ENCODE measurements around the gene MARK1. TPM values are rescaled to one million over a fixed set of nuclear protein-coding genes. Genes with fewer than 3 reads are reported as not detected.
"Not testable (repeated sequence)": the region's sequence is repeated elsewhere in the genome, so short reads cannot be mapped to it uniquely, and the experiment has no call there.

The MARK1 gene
- total and polyA plus RNA-seq, 11 donors: 4.0 to 25.1 (median 16.3) TPM

DNA sequence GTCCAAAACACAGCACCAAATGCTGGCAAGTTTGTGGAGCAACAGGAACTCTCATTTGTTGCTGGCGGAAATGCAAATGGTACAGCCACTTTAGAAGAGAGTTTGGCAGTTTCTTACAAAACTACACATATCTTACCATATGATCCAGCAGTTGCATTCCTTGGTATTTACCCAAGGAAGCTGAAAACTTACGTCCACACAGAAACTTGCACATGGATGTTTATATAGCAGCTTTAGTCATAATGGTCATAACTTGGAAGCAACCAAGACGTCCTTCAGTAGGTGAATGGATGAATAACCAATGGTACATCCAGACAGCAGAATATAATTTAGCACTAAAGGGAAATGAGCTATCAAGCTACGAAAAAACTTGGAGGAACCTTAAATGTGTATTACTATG, 66.4 kb downstream of the MARK1 start:
- ATAC-seq (no peak), DNase-seq (no peak)
- 89 to 94% (median 91%) methylated on average over 4 of the region's 4 CpGs for WGBS, 4 donors
- Histone ChIP-seq H3K4me1 (no peaks in the 10 kb centered on the region), H3K27me3 (no peaks in the 10 kb centered on the region), H3K4me3 (no peak overlapping the region), H3K36me3 (peaks cover 0 to 7% (median 0%) of the 10 kb centered on the region in 9 donors), H3K9me3 (no peaks in the 10 kb centered on the region), H3K27ac (no peak overlapping the region)
- intact Hi-C loops (cut with DNase I): no loop called here
- TF ChIP-seq CTCF (IDR thresholded peaks at IDR 0.05): no peak
- no peak for TF ChIP-seq POLR2A (IDR thresholded peaks at IDR 0.05)

DNA sequence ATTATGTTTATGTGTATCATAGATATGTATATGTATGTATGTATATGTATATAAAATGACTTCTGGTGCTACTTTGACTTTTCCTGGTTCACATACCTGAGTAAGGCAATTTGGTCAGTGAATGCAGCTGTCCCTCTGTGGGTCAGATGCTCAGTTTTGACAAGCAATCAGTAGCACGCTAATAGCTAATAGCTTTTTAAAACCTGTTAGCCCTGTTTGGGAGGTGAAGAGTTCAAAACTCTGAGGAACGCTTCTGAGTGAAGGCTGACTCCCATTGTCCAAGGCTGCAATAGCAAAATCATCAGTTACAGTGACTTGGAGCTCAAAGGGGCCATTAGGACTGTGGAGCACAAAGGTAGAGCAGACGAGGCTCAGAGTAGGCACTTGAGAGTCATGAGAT, 67.2 kb downstream of the MARK1 start:
- no peak for DNase-seq
- Histone ChIP-seq H3K27ac (no peak overlapping the region), H3K9me3 (no peaks in the 10 kb centered on the region), H3K4me1 (no peaks in the 10 kb centered on the region), H3K4me3 (no peak overlapping the region), H3K36me3 (peaks cover 0 to 7% (median 0%) of the 10 kb centered on the region in 9 donors), H3K27me3 (no peaks in the 10 kb centered on the region)
- TF ChIP-seq POLR2A (IDR thresholded peaks at IDR 0.05): no peak
- no peak for TF ChIP-seq CTCF (IDR thresholded peaks at IDR 0.05)
- 48 to 83% (median 66%) methylated on average over 3 of the region's 3 CpGs for whole genome bisulfite sequencing, 4 donors
- intact Hi-C loops (cut with DNase I): no loop called here
- no peak for ATAC-seq

DNA sequence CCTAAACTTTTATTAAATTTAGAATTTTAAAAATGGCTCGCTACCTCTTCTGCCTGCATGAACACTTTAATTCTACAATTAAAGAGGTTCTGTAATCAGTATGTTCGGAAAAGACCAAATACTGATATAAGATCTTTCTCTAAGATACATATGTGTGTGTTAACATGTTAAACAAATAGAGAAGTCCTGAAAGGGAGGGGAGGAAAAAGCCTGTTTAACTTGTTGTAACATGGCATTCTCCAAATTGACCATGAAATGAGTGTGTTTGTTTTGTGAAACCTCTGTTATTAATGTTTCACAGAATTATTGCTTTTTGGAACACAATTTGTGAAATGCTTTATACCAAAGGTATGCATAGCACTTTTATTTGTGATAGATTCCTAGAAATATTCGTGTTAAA, 77.0 kb downstream of the MARK1 start:
- ATAC-seq (no peak), DNase-seq (no peak)
- H3K27ac ChIP-seq: no peak overlapping the region
- H3K4me1 ChIP-seq: no peaks in the 10 kb centered on the region
- H3K36me3 ChIP-seq: peaks cover 0 to 8% (median 0%) of the 10 kb centered on the region in 9 donors
- TF ChIP-seq CTCF (IDR thresholded peaks at IDR 0.05) (no peak), POLR2A (IDR thresholded peaks at IDR 0.05) (no peak)
- WGBS, 4 donors: 92 to 94% (median 94%) methylated on average over 3 of the region's 3 CpGs
- no peak overlapping the region for H3K4me3 ChIP-seq
- H3K9me3 ChIP-seq: peaks cover 0 to 2% (median 0%) of the 10 kb centered on the region in 12 donors
- intact Hi-C loops (cut with DNase I): no loop called here
- H3K27me3 ChIP-seq: no peaks in the 10 kb centered on the region

- intact Hi-C loops (cut with DNase I); H3K36me3 ChIP-seq; ATAC-seq; DNase-seq; H3K4me1 ChIP-seq; H3K27ac ChIP-seq; H3K27me3 ChIP-seq; H3K4me3 ChIP-seq; H3K9me3 ChIP-seq: not testable (repeated sequence)
- 87 to 97% (median 95%) methylated on average over 4 of the region's 4 CpGs for WGBS, 4 donors
These were observed 77.7 kb downstream of the MARK1 start for GRCh38 chr1:220605651-220606050.

- intact Hi-C loops (cut with DNase I); H3K36me3 ChIP-seq; H3K4me1 ChIP-seq; ATAC-seq; H3K9me3 ChIP-seq; DNase-seq; H3K27ac ChIP-seq; H3K4me3 ChIP-seq; H3K27me3 ChIP-seq: not testable (repeated sequence)
- WGBS, 4 donors: 71 to 94% (median 89%) methylated on average over 5 to 11 of the region's 11 CpGs
These were observed 83.2 kb downstream of the MARK1 start for GRCh38 chr1:220611100-220611499.

Data from heart left ventricle (tissue), 16 donors.